Hepatic stellate cell (primary cell): Measurements from ENCODE around the gene FGF12.

Experiments
- DNase-seq: peaks from one replicate; pipeline ENCODE4 v3.0.0; 2011; ENCODE audit warnings: low spot score

FGF12 gene

DNA sequence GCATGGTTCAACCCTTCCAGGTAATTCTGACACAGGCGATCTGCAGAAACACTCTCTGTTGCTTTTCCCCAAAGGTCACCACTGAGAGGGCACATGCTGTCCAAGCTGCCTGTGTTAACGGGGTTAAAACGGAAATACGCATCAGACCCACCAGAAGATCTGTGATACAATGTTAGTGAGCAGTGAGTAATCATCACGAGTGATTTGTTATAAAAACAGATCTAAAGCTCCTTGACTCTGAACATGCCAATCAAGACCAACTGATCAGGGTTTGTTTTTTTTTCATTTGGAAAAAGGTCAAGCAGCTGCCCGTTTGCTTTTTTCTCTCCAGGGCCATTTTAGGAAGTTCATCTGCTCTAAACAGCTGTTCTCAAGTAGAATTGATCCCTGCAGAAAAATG is 43.2 kb downstream of the FGF12 start:
- DNase-seq, result no peak

GRCh38 chr3:192675958-192676649 is 51.2 kb downstream of the FGF12 start:
- DNase-seq, result no peak

DNA sequence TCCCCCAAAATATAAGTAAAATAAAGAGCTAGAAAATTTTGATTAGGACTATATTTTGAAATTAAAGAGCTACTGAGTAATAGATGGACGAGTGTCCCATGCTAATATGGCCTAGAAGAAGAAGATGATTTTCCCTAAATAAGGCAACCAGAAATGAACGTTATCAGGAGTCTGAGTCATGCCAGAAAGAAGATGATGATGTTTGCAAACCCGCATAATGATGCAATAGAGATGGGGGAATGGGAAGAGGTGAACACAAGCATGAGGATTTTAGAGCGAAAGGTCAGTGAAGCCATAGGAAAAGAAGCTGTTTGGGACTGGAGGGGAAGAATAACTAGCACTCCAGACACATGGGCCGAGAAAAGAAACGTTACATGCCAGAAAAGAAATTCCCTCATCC is 71.7 kb downstream of the FGF12 start:
- no peak for DNase-seq

- DNase-seq, result no peak
These were observed 72.3 kb downstream of the FGF12 start for GRCh38 chr3:192655040-192655439.

- DNase-seq, result no peak
These were observed 73.5 kb downstream of the FGF12 start for GRCh38 chr3:192653862-192654261.

GRCh38 chr3:192652727-192653126 is 74.6 kb downstream of the FGF12 start:
- no peak for DNase-seq

DNA sequence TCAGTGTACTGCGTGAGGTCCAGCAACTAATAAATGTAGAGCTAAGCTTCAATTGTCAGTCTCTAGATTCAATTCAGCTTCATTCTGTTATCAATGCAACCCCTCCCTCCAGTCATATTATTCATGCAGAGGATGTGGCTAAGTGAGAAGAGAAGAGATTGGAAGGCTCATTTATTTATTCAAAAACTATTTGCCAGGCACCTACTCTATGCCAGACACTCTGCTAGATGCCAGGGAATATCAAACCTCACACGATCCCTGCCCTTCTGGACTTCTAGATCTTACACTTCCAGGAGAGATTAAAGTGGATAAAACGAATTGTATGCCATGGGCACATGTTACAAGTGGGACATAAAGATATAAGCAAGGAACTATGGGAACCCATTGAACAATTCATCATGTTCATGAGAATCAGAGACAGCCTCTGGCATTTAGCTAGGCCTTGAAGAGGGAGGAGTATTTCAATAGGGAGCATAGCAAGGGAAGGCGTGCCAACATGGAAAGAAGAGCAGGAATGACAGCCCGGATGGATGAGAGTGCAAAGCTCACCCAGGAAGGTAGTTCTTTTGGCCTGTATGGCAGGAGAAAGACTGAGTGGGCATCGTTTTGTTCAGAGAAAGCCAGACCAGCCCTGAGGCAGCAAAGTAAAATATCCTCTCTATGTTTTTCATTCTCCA is 75.4 kb downstream of the FGF12 start:
- no peak for DNase-seq

GRCh38 chr3:192645437-192645836 is 81.9 kb downstream of the FGF12 start:
- DNase-seq, result no peak

- DNase-seq, result no peak
These were observed 84.7 kb downstream of the FGF12 start for GRCh38 chr3:192642651-192643050.

DNA sequence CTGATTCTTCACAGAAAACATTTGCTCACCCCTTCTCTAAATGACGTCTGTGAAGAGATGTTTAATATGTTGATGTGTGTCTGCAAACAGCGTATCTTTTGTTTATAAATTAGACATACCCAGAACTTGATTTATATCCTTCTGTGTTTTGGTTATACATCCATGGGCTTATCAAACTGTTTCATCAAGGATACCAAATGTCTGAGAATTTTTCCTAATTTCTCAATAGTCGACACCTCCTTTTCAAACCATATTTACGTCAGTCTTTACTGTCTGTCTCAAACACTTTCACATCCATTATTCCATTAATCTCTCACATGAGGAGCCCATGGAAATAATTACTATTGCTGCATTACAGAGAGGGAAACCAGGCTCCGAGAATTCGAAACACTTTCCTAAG is 85.4 kb downstream of the FGF12 start:
- no peak for DNase-seq

GRCh38 chr3:192639987-192640386 is 87.4 kb downstream of the FGF12 start:
- no peak for DNase-seq

DNA sequence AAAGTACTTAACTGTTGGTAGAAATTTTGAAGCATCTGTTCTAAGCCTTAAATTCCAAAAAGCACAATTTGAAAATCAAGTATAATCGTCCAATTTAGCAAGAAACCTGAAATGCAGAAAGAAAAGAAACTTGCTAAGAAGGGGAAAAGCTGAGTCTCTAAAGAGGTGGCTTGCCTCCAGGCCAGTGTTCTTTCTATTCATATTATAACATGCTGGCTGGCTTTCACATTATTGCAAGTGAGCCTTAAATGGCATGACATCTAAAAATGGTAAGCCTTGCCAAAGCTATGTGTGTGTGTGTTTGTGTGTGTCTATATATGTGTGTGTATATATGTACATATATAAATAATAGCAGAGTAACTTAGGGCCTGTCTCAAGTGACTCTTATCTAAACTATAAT is 89.5 kb downstream of the FGF12 start:
- DNase-seq, result no peak

DNA sequence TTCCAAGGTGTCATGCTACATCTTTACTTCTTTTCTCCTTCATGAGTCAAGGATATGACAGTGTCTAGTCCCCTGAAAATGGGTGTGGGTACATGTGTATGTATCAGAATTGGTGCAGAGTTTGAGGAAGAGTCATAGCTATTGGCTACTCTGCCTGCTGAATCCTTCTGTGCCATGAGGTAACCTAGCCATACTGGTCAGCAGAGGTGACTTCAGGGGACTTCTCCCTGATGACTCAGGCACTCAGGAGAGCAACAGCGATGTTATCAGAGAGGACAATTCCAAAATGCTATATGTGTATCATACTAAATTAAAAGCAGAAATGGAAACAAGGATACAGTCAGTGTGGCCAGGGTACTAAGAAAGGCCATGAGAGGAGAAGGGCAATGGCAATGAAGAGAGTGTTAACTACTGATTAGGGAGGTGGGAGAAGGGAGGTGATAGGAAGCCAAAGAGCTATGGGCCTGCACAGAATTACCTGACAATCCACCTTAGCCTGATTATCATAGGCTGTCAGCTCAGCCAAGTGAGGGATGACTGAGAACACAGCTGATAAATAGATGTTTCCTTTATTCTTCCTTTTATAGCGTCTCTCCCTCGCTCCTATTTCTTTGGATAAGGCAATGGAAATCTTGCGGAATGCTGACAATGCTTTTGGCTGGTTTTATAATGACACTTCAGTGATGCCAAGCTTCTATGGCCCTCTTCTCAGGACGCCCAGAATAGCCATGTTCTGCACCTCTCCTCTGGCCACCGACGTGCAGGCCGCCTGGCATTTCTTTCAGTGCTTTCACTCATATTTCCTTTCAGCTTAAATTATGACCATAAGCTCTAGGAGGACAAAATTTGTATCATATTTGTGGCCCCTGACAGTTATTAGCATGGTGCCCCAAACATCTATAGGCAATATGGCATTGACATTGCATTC is 90.6 kb downstream of the FGF12 start:
- DNase-seq, result no peak

DNA sequence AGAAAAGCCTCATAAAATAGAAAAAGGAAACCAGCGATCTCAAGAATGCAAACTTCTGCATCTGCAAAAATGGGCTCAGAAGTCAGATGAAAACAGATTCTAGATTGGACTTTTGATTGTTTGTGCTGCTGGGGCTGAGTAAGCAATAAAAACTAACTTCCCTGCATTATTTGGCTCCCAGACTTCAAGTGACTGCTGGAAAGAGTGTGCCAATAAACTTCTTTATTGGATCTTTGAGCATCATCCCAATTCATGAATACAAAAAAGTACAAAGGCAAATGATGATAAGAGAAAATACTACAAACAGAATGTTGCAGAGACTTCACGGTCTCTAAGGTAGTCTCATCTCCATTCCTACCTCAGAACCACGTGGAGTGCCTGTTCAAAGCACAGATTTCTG is 97.9 kb downstream of the FGF12 start:
- DNase-seq, result no peak

DNA sequence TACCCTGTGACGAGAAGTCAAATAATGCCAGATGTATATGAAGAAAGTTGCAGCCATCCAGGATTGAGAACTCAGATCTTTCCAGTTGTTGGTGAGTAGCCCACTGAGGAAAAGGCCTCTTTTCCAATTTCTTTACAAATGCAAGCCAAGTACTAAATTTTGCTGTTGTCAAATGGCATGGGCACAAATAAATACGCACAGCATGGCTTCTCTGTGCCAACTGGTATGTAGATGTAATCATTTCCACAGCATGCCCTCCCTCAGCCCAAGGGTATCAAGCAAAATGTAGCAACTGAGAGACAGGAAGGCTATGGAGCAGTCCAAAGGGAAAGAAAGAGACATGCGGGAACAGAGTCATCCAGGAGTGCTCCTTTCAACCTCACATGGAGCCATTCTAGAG is 105.4 kb downstream of the FGF12 start:
- DNase-seq, result no peak

DNA sequence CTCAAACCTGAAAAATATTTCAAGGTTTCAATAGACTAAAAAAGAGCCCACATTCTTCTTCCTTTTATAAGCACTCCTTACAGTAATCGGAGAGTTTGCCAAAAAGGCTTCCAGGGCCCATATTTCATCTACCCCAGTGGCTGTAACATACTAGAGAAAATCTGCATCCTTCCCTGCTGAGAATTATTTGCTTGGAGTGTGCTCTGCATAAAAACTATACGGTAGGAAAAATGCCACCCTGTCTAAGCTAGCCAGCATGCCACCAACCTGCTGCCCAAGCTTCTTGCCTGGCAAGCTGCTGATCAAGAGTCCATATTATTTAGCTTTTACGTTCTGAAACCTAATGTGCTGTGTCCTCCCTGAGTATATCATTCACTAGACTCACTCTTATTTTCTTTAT is 107.1 kb downstream of the FGF12 start:
- no peak for DNase-seq

DNA sequence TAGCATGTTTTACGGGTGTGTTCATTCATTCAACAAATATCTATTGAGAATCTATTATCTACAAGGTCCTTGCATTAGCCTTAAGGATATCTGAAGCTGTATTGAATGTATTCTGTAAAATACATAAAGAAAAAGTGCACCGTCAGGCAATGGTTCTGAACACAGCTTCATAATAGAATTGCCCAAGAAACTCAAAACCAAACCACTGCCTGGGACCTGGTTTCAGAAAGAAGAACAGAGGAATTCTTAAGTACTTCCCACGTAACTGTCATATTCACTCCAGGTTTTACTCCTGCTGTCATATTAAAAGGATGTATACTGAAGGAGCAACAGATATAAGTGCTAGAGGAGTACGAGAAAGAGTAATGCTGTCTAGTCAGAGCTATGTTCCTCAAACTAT is 115.9 kb downstream of the FGF12 start:
- DNase-seq, result no peak

DNA sequence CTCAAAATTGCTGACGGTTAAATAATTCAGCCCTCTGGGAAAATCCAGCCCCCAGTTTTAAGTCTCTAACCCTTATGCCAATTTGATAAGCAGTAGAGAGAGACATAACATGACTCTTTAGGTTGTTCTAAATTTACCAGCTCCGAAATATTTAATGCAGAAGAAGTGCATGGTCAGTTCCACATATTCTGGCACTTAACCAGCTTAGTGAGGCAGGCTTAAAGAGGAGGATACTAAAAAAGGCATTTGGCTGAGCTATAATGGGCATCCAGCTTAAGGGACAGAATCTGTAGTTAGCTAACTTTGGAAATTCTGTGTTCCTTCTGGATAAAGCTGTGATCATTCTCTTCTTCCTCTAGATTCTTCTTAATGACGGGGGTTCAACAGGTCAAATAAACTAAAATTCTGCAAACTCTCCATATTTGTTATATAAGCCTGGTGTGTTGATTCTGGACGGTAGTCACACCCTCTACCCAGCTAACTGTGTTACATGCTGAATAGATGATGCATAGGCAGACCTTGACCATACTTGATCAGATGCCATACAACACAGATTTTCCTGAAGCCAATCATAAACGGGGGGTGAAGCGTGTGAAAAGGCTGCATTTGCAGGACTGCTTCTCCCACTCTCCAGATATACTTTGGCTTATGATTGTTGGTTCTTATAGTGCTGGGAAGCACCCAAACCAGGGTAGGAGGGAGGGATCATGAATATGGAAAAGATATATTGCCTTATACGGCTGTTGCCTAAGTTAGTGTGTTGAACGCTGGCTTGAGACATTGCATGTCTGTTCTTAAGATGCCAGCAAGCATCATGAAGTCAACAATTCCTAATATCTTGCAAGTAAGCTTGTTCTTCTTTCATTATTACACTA is 118.4 kb downstream of the FGF12 start:
- no peak for DNase-seq

- no peak for DNase-seq
These were observed 119.5 kb downstream of the FGF12 start for GRCh38 chr3:192607798-192608197.

- no peak for DNase-seq
These were observed 129.4 kb downstream of the FGF12 start for GRCh38 chr3:192597913-192598312.

- DNase-seq, result no peak
These were observed 129.8 kb downstream of the FGF12 start for GRCh38 chr3:192597506-192597905.

DNA sequence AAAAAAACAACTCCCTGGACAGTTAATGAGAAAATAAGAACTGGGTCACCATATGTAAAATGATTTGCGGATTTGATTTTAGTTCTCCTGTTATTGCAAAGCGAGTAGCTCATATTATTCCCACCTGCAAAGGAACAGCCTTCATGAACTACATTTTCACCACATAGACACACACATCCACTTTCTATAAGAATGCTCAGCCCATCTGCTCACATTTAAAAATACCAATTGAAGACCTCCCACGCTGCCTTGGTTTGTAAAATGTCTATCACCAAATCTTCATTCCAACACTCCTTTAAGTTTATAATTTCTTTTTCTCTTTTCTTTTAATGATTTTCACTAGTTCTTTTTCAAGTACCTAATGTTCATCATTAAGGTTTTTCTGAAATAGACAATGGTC is 148.6 kb downstream of the FGF12 start:
- no peak for DNase-seq
